ENCODE results near the gene NTHL1. TPM values are rescaled to one million over a fixed set of nuclear protein-coding genes. Genes with fewer than 3 reads are reported as not detected.

Gene NTHL1
- total and polyA plus RNA-seq, 2 experiments from 2014 or later: 84.6 to 87.9 TPM

DNA sequence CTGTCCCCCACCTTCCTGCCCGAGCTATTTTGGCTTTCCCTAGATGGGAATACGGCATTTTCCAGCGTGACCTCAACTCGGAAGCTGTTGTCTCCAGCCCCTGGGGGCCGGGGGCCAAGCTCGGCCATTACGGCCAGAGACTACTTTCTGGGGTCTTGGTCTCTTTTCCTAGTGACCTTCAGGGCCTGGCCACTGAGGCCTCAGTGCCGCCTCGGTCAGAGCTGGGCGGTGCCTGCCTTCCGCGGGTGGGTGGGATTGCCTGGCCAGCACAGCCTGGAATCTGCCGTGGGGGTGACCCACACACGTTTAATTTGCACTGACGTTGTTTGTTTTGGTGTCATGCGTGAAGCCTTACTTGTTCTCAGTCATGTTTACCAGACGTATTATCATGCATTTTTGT lies 29.4 kb upstream of the NTHL1 start (continued):
- TF ChIP-seq, protein P1, sequence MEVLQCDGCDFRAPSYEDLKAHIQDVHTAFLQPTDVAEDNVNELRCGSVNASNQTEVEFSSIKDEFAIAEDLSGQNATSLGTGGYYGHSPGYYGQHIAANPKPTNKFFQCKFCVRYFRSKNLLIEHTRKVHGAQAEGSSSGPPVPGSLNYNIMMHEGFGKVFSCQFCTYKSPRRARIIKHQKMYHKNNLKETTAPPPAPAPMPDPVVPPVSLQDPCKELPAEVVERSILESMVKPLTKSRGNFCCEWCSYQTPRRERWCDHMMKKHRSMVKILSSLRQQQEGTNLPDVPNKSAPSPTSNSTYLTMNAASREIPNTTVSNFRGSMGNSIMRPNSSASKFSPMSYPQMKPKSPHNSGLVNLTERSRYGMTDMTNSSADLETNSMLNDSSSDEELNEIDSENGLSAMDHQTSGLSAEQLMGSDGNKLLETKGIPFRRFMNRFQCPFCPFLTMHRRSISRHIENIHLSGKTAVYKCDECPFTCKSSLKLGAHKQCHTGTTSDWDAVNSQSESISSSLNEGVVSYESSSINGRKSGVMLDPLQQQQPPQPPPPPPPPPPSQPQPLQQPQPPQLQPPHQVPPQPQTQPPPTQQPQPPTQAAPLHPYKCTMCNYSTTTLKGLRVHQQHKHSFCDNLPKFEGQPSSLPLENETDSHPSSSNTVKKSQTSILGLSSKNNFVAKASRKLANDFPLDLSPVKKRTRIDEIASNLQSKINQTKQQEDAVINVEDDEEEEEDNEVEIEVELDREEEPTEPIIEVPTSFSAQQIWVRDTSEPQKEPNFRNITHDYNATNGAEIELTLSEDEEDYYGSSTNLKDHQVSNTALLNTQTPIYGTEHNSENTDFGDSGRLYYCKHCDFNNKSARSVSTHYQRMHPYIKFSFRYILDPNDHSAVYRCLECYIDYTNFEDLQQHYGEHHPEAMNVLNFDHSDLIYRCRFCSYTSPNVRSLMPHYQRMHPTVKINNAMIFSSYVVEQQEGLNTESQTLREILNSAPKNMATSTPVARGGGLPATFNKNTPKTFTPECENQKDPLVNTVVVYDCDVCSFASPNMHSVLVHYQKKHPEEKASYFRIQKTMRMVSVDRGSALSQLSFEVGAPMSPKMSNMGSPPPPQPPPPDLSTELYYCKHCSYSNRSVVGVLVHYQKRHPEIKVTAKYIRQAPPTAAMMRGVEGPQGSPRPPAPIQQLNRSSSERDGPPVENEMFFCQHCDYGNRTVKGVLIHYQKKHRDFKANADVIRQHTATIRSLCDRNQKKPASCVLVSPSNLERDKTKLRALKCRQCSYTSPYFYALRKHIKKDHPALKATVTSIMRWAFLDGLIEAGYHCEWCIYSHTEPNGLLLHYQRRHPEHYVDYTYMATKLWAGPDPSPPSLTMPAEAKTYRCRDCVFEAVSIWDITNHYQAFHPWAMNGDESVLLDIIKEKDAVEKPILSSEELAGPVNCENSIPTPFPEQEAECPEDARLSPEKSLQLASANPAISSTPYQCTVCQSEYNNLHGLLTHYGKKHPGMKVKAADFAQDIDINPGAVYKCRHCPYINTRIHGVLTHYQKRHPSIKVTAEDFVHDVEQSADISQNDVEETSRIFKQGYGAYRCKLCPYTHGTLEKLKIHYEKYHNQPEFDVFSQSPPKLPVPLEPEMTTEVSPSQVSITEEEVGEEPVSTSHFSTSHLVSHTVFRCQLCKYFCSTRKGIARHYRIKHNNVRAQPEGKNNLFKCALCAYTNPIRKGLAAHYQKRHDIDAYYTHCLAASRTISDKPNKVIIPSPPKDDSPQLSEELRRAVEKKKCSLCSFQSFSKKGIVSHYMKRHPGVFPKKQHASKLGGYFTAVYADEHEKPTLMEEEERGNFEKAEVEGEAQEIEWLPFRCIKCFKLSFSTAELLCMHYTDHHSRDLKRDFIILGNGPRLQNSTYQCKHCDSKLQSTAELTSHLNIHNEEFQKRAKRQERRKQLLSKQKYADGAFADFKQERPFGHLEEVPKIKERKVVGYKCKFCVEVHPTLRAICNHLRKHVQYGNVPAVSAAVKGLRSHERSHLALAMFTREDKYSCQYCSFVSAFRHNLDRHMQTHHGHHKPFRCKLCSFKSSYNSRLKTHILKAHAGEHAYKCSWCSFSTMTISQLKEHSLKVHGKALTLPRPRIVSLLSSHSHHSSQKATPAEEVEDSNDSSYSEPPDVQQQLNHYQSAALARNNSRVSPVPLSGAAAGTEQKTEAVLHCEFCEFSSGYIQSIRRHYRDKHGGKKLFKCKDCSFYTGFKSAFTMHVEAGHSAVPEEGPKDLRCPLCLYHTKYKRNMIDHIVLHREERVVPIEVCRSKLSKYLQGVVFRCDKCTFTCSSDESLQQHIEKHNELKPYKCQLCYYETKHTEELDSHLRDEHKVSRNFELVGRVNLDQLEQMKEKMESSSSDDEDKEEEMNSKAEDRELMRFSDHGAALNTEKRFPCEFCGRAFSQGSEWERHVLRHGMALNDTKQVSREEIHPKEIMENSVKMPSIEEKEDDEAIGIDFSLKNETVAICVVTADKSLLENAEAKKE (CRISPR knock-in tag; IDR thresholded peaks at IDR 0.05): no peak
- TF ChIP-seq, protein P2, sequence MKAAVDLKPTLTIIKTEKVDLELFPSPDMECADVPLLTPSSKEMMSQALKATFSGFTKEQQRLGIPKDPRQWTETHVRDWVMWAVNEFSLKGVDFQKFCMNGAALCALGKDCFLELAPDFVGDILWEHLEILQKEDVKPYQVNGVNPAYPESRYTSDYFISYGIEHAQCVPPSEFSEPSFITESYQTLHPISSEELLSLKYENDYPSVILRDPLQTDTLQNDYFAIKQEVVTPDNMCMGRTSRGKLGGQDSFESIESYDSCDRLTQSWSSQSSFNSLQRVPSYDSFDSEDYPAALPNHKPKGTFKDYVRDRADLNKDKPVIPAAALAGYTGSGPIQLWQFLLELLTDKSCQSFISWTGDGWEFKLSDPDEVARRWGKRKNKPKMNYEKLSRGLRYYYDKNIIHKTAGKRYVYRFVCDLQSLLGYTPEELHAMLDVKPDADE (IDR thresholded peaks at IDR 0.05): no peak
- TF ChIP-seq CREB1 (CRISPR knock-in tag; IDR thresholded peaks at IDR 0.05; ENCODE audit: low read depth): no peak
- no peak for TF ChIP-seq STAT1 (IDR thresholded peaks at IDR 0.05; ENCODE audit: unreplicated experiment)
- TF ChIP-seq NANOG (IDR thresholded peaks at IDR 0.05; ENCODE audit: borderline replicate concordance): no peak

DNA sequence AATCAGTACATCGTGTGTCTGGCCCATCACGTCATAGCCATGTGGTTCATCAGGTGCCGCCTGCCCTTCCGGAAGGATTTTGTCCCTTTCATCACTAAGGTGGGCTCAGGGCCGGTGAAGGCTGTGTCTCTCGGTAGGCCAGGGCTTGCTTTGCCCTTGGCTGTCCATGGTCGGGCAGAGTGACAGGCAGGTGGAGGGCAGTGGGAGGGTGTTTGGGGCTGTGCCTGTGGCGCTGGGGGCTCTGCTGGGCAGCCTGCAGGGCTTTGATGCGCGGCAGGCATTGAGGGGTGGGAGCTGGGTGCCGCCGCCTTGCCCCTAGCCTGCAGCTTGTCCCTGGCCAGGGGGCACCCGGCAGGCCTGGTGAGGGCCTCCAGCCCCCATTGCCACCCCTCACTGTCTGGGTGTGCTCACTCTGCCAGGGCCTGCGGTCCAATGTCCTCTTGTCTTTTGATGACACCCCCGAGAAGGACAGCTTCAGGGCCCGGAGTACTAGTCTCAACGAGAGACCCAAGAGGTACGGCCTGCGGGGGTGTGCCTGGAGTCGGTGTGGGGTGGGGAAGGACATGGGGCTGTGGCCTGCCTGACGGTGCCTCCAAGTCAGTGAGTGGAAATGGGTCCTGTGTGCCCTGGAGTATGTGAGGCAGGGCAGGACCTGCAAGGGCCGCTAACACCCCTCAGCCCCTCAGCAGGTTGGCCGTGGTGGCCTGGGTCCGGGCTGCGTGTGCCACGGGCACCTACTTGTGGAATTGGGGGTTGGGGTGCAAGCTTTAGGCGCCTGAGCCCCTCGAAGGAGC lies 28.6 kb upstream of the NTHL1 start:
- Mint-ChIP-seq H3K9me3 (no peaks in the 10 kb centered on the region), H3K27me3 (ENCODE audit: insufficient read depth, low read depth, poor library complexity) (peaks cover 1% of the 10 kb centered on the region), H3K4me1 (no peaks in the 10 kb centered on the region), H3K27ac (no peak overlapping the region), H3K4me3 (no peak overlapping the region), H3K36me3 (ENCODE audit: low read depth) (peaks cover 8% of the 10 kb centered on the region)
- DNase-seq (ENCODE audit: low spot score): no peak
- ATAC-seq: no peak
- H3K27me3 ChIP-seq (ENCODE audit: insufficient read depth): no peaks in the 10 kb centered on the region
- no peak overlapping the region for H3K4me2 ChIP-seq
- H3K4me1 ChIP-seq (ENCODE audit: insufficient read depth): no peaks in the 10 kb centered on the region
- no peak overlapping the region for H3K4me3 ChIP-seq
- H3F3A ChIP-seq (replicated peaks; ENCODE audit: low read depth): no peaks in the 10 kb centered on the region
- H4K20me1 ChIP-seq (replicated peaks; ENCODE audit: insufficient read depth): no peaks in the 10 kb centered on the region; the same call in 1 of the 2 replicates
- no peaks in the 10 kb centered on the region for H3K79me2 ChIP-seq (replicated peaks; ENCODE audit: insufficient read depth)
- no peak overlapping the region for H3K27ac ChIP-seq (ENCODE audit: low read depth)
- H2AFZ ChIP-seq: no peak overlapping the region
- H3K9me2 ChIP-seq (ENCODE audit: insufficient read depth): no peaks in the 10 kb centered on the region
- H3K36me3 ChIP-seq (ENCODE audit: insufficient read depth): no peaks in the 10 kb centered on the region; the same call in 1 of the 2 replicates
- TF ChIP-seq ZNF331 (CRISPR knock-in tag; IDR thresholded peaks at IDR 0.05; ENCODE audit: low read depth): no peak
- no peak for TF ChIP-seq CREB1 (CRISPR knock-in tag; IDR thresholded peaks at IDR 0.05; ENCODE audit: low read depth)
- TF ChIP-seq, protein P1 (CRISPR knock-in tag; IDR thresholded peaks at IDR 0.05): no peak

Measured in GM23338 (cell line).